ENCODE measurements around the gene PTCH1. TPM values are rescaled to one million over a fixed set of nuclear protein-coding genes. Genes with fewer than 3 reads are reported as not detected.
A peak's percentile ranks its signal among the peaks of the same experiment; 100 is the strongest.

PTCH1 gene
- polyA plus RNA-seq, 2 of the 4 experiments (the other 2 are of a cell fraction): 1.9 to 4.8 TPM

- CTCF ChIA-PET: interaction anchor here (1.2 kb wide), 1 partner anchor 829 kb away, joined by 3 read pairs; no protein-coding TSS in a partner anchor
- peak in 1 of 2 experiments; percentile 12 for DNase-seq (ENCODE audit: low read depth in 1 of 2, low spot score in 1 of 2)
These were observed 6.7 kb downstream of the PTCH1 start for GRCh38 chr9:95509851-95510708.

DNA sequence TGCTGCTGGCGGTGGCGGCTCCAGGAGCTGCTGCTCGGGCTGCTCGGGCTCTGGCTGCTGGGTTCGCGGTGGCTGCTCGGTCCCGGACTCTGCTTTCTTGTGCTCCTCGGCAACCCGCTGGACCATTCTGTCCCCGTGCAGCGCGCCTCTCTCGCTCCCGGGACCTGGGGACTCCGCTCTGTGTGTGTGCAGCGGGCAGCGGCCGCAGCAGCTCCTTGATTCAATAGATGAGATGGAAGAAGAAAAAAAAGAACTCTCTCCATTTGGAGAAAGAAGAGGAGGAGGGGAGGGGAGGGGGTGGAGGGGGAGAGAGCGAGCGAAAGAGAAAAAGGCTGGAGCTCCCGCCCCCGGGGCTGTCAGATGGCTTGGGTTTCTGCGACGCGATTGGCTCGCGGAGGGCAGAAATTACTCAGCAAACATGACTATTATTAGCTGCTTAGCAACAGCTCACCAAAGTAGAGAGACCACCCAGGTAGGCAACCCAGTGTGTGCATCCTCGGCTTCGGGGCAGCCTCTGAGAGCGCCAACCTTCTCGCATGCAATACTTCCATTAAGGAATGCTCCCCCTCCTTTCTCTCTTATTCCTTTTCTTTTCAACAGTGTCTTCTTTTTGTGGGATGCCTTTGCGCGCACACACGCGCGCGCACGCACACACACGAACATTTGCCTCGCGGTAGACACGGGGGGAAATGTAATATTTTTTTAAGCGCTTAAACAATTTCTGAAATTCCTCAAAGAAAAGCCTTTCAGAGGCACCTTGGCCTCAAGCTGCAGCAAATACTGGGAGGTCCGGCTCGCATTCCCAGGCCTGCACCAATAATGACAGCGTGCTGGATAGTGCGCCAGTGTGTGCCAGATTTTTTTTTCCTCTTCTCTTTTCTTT is 7.6 kb downstream of the PTCH1 start:
- ATAC-seq (peak; percentile 21 to 62), FAIRE-seq (no peak), DNase-seq (ENCODE audit: low read depth in 1 of 2, low spot score in 1 of 2) (peak; percentile 59 to 91)
- under 1% methylated on average over 40 of the region's 48 CpGs for WGBS (ENCODE audit: missing lambda C conversion rate)
- H3K4me3 ChIP-seq: peak overlapping the region; percentile 84
- TF ChIP-seq FOSL2 (IDR thresholded peaks at IDR 0.05): no peak
- no peak for TF ChIP-seq FOSL2 (CRISPR knock-in tag; IDR thresholded peaks at IDR 0.05)
- peak; percentile 28 for TF ChIP-seq MAX (IDR thresholded peaks at IDR 0.05)
- TF ChIP-seq KDM1A (IDR thresholded peaks at IDR 0.05; ENCODE audit: low read depth): no peak
- H3K9me3 ChIP-seq: no peaks in the 10 kb centered on the region
- ChIA-PET POLR2A (interaction anchor here (0.6 to 2.1 kb wide), 5 partner anchors 8 to 366 kb away, joined by 3 to 12 read pairs (median 5); partner anchors contain the start of gene ERCC6L2), CTCF (interaction anchor here (1.2 kb wide), 1 partner anchor 465 kb away, joined by 3 read pairs; no protein-coding TSS in a partner anchor)
- H3K4me2 ChIP-seq: peak overlapping the region; percentile 100
- H3K4me1 ChIP-seq: peaks cover 18% of the 10 kb centered on the region
- peak overlapping the region; percentile 88 to 97 for H3K27ac ChIP-seq

More at GRCh38 chr9:95509851-95510708, 6.7 kb downstream of the PTCH1 start:
- Histone ChIP-seq H3K4me2 (peak overlapping the region; percentile 100), H3K9me3 (no peaks in the 10 kb centered on the region), H3K4me3 (peak overlapping the region; percentile 84), H3K4me1 (peaks cover 9% of the 10 kb centered on the region), H3K27ac (peak overlapping the region; percentile 85 to 97)
- POLR2A ChIA-PET: interaction anchor here (0.6 to 2.0 kb wide), 5 partner anchors 12 to 366 kb away, joined by 3 to 15 read pairs (median 3); partner anchors contain the start of gene ERCC6L2
- 1% methylated on average over 38 of the region's 38 CpGs for WGBS (ENCODE audit: missing lambda C conversion rate)
- ATAC-seq (no peak), FAIRE-seq (no peak)
- no peak for TF ChIP-seq RAD21 (conservative IDR thresholded peaks at IDR 0.05 in 1 of 2, IDR thresholded peaks at IDR 0.05 in 1 of 2)
- TF ChIP-seq MAX (IDR thresholded peaks at IDR 0.05): no peak
- no peak for TF ChIP-seq CTCF (IDR thresholded peaks at IDR 0.05)
- no peak for TF ChIP-seq POLR2A (IDR thresholded peaks at IDR 0.05; ENCODE audit: low read length)
- no peak for TF ChIP-seq EHMT2 (IDR thresholded peaks at IDR 0.05; ENCODE audit: low read depth)
- TF ChIP-seq MAZ (IDR thresholded peaks at IDR 0.05; ENCODE audit: borderline replicate concordance, low read depth, low read length): no peak
- TF ChIP-seq GATA3 (IDR thresholded peaks at IDR 0.05; ENCODE audit: borderline replicate concordance): no peak
- TF ChIP-seq HEYL (CRISPR knock-in tag; IDR thresholded peaks at IDR 0.05): no peak
- TF ChIP-seq PBX3 (IDR thresholded peaks at IDR 0.05): no peak
- no peak for TF ChIP-seq RFX5 (IDR thresholded peaks at IDR 0.05)
- TF ChIP-seq BHLHE40 (IDR thresholded peaks at IDR 0.05; ENCODE audit: low read depth, low read length): no peak
- no peak for TF ChIP-seq CHD4 (IDR thresholded peaks at IDR 0.05; ENCODE audit: borderline replicate concordance)
